ENCODE results near the gene AP2B1.
"Not testable (repeated sequence)": the region's sequence is repeated elsewhere in the genome, so short reads cannot be mapped to it uniquely, and the experiment has no call there.

AP2B1 gene

GRCh38 chr17:35587074-35587961, at the start of gene AP2B1:
AP2B1 (plus strand) TSS chr17:35587322; CDS start chr17:35594031, 6,709 bp downstream.
- DNase-seq (ENCODE audit: low read depth) = peak; percentile 95

GRCh38 chr17:35537601-35538141, 49.5 kb upstream of the AP2B1 start, which contains the start of gene SLFN12L:
SLFN12L (minus strand) TSS chr17:35537678; CDS start chr17:35522364, 15,314 bp downstream.
- DNase-seq (ENCODE audit: low read depth) = no peak

- DNase-seq (ENCODE audit: low read depth) = no peak
Measured at GRCh38 chr17:35539659-35540026, 47.5 kb upstream of the AP2B1 start.

GRCh38 chr17:35540589-35541404, 46.3 kb upstream of the AP2B1 start:
- DNase-seq (ENCODE audit: low read depth) = no peak

- DNase-seq (ENCODE audit: low read depth) = no peak
Measured at GRCh38 chr17:35541434-35541833, 45.7 kb upstream of the AP2B1 start.

GRCh38 chr17:35542990-35543389, 44.1 kb upstream of the AP2B1 start:
- no peak for DNase-seq (ENCODE audit: low read depth)

- no peak for DNase-seq (ENCODE audit: low read depth)
Measured at GRCh38 chr17:35543856-35544255, 43.3 kb upstream of the AP2B1 start.

- no peak for DNase-seq (ENCODE audit: low read depth)
Measured at GRCh38 chr17:35545150-35545549, 42.0 kb upstream of the AP2B1 start.

GRCh38 chr17:35546487-35546886, 40.6 kb upstream of the AP2B1 start:
- no peak for DNase-seq (ENCODE audit: low read depth)

- no peak for DNase-seq (ENCODE audit: low read depth)
Measured at GRCh38 chr17:35548208-35548810, 38.8 kb upstream of the AP2B1 start.

- no peak for DNase-seq (ENCODE audit: low read depth)
Measured at GRCh38 chr17:35548978-35549377, 38.1 kb upstream of the AP2B1 start.

GRCh38 chr17:35553310-35553709, 33.8 kb upstream of the AP2B1 start:
- DNase-seq (ENCODE audit: low read depth) = no peak

GRCh38 chr17:35554668-35555067, 32.5 kb upstream of the AP2B1 start:
- DNase-seq (ENCODE audit: low read depth) = no peak

GRCh38 chr17:35555691-35556090, 31.4 kb upstream of the AP2B1 start:
- DNase-seq (ENCODE audit: low read depth) = no peak

GRCh38 chr17:35557353-35557752, 29.8 kb upstream of the AP2B1 start:
- DNase-seq (ENCODE audit: low read depth) = no peak

GRCh38 chr17:35559495-35560210, 27.5 kb upstream of the AP2B1 start:
- DNase-seq (ENCODE audit: low read depth) = no peak

GRCh38 chr17:35560703-35561102, 26.4 kb upstream of the AP2B1 start, which contains the start of gene SLFN14:
SLFN14 (minus strand) TSS chr17:35560819; CDS start chr17:35558062, 2,757 bp downstream.
- DNase-seq (ENCODE audit: low read depth) = no peak

GRCh38 chr17:35563181-35563580, 23.9 kb upstream of the AP2B1 start:
- DNase-seq (ENCODE audit: low read depth) = not testable (repeated sequence)

GRCh38 chr17:35566968-35567367, 20.2 kb upstream of the AP2B1 start:
- no peak for DNase-seq (ENCODE audit: low read depth)

- no peak for DNase-seq (ENCODE audit: low read depth)
Measured at GRCh38 chr17:35568561-35568960, 18.6 kb upstream of the AP2B1 start.

GRCh38 chr17:35569405-35569804, 17.7 kb upstream of the AP2B1 start:
- DNase-seq (ENCODE audit: low read depth) = no peak

Data from activated gamma-delta T cell treated with anti-CD3 and anti-CD28 coated beads, Interleukin-2, amount 50 U/mL, for 16 hours (primary cell).